ENCODE results near the gene CTDSPL.
A peak's percentile ranks its signal among the peaks of the same experiment; 100 is the strongest.

The CTDSPL gene

DNA sequence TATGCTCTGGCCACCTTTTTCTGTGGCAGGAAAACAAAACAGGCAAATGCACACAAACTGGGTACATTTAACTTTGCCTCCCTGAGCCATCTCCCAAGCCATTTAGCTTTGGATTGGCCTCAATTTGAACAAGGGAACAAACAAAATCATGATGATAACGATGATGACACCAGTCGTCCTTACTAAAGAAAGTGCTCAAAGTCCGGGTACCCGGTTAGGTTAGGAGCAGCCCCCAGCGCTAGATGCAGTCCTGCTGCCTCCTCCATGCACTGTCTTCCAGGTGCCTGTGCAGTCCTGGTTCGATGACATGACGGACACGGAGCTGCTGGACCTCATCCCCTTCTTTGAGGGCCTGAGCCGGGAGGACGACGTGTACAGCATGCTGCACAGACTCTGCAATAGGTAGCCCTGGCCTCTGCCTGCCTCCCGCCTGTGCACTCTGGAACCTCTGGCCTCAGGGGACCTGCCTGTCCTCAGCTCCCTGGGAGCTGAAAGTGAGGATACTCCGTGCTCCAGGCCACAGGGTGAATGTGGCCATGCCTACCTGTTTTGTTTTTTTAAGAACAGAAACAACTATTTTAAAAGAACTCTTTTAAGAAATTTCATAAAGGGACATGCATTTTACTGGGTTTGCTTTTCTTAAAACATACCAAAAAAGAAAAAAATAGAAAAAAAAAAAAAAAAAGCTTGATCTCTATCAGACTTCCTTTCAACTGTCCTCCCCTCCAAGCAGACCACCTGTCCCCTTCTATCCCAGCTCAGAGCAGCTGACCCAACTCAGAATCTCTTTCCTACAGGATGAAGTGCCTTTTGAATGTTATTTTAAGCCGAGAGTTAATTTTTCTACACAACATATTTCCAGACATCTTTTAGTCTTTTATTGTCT lies 119.0 kb downstream of the CTDSPL start:
- H3K4me3 ChIP-seq, result no peak overlapping the region
- no peak overlapping the region for H3K27ac ChIP-seq
- TF ChIP-seq, protein P1, sequence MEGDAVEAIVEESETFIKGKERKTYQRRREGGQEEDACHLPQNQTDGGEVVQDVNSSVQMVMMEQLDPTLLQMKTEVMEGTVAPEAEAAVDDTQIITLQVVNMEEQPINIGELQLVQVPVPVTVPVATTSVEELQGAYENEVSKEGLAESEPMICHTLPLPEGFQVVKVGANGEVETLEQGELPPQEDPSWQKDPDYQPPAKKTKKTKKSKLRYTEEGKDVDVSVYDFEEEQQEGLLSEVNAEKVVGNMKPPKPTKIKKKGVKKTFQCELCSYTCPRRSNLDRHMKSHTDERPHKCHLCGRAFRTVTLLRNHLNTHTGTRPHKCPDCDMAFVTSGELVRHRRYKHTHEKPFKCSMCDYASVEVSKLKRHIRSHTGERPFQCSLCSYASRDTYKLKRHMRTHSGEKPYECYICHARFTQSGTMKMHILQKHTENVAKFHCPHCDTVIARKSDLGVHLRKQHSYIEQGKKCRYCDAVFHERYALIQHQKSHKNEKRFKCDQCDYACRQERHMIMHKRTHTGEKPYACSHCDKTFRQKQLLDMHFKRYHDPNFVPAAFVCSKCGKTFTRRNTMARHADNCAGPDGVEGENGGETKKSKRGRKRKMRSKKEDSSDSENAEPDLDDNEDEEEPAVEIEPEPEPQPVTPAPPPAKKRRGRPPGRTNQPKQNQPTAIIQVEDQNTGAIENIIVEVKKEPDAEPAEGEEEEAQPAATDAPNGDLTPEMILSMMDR (IDR thresholded peaks at IDR 0.05), result no peak
- no peak for DNase-seq
- no peaks in the 10 kb centered on the region for H3K27me3 ChIP-seq
- no peaks in the 10 kb centered on the region for H3K9me3 ChIP-seq
- H3K4me1 ChIP-seq, result no peaks in the 10 kb centered on the region
- peaks cover 42 to 70% (median 49%) of the 10 kb centered on the region in 3 donors for H3K36me3 ChIP-seq
- intact Hi-C loops (cut with DNase I; ENCODE audit: low total_unique reads), result no loop called here

DNA sequence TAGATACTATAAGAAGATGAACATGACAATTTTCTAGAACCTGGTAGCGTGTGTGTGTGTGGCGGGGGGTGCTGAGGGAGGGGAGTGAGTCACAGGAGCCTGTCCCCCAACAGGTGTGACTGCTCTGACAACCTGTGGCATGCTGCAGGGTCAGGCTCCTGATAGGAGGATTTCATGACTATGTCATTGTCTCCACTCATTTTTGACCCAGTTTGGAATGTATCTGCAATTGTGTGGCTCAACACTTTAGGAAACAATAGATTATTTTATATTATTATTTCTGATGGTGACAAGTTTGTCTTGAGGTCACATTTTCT lies 119.6 kb downstream of the CTDSPL start:
- Histone ChIP-seq H3K9me3 (no peaks in the 10 kb centered on the region), H3K27me3 (no peaks in the 10 kb centered on the region), H3K4me3 (no peak overlapping the region), H3K4me1 (no peaks in the 10 kb centered on the region), H3K36me3 (peaks cover 36 to 64% (median 43%) of the 10 kb centered on the region in 3 donors), H3K27ac (no peak overlapping the region)
- DNase-seq, result no peak
- TF ChIP-seq, protein P1 (IDR thresholded peaks at IDR 0.05), result no peak
- intact Hi-C loops (cut with DNase I; ENCODE audit: low total_unique reads), result no loop called here

DNA sequence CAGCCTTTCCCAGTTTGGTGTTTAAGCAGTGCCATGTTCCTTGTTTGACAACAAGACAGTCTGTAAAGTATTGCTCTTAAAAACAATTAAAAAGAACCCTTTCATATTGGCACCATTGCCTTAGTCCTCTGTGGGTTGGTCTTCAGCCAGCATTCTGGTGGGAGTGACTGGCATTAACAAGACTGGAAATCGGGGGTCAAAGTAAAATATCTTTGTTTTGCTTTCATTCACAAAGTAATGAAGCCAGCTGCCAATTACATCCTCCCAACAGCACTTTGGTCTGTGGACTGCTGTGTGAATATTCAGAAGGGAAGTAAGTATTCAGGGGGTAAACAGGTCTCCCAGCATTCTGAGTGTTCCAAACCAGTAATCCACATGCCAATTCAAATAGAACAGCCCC lies 120.7 kb downstream of the CTDSPL start:
- intact Hi-C loops (cut with DNase I; ENCODE audit: low total_unique reads), result no loop called here
- peaks cover 30 to 54% (median 37%) of the 10 kb centered on the region in 3 donors for H3K36me3 ChIP-seq
- no peak overlapping the region for H3K4me3 ChIP-seq
- DNase-seq, result no peak
- peaks cover 0 to 5% (median 0%) of the 10 kb centered on the region in 4 donors for H3K4me1 ChIP-seq
- TF ChIP-seq, protein P1 (IDR thresholded peaks at IDR 0.05), result no peak
- H3K27ac ChIP-seq, result no peak overlapping the region
- no peaks in the 10 kb centered on the region for H3K9me3 ChIP-seq
- H3K27me3 ChIP-seq, result no peaks in the 10 kb centered on the region

DNA sequence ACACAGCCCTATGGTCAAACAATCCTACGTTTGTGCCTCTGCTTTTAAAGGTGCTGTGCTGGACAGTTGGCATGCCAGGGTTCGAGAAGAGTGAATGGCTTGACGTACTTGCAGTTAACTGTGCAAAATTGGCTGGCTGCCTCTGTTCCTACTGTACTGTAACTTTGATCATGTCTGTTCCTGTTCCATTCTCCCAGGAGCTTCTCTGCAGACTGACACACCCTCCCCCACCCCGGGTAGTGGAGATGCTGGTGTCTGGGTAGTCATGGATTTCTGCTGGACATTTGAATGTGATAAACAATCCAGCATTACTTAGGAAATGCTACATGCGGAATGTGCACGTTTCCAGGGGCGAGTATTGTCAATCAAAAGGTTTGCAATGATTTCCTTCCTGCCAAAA lies 122.4 kb downstream of the CTDSPL start:
- intact Hi-C loops (cut with DNase I; ENCODE audit: low total_unique reads), result no loop called here
- peaks cover 0 to 8% (median 0%) of the 10 kb centered on the region in 4 donors for H3K4me1 ChIP-seq
- no peak overlapping the region for H3K4me3 ChIP-seq
- H3K27me3 ChIP-seq, result no peaks in the 10 kb centered on the region
- H3K36me3 ChIP-seq, result peaks cover 30 to 48% (median 37%) of the 10 kb centered on the region in 3 donors
- DNase-seq, result peak in 1 of 2 donors; percentile 42
- TF ChIP-seq, protein P1 (IDR thresholded peaks at IDR 0.05), result no peak
- no peaks in the 10 kb centered on the region for H3K9me3 ChIP-seq
- no peak overlapping the region for H3K27ac ChIP-seq

DNA sequence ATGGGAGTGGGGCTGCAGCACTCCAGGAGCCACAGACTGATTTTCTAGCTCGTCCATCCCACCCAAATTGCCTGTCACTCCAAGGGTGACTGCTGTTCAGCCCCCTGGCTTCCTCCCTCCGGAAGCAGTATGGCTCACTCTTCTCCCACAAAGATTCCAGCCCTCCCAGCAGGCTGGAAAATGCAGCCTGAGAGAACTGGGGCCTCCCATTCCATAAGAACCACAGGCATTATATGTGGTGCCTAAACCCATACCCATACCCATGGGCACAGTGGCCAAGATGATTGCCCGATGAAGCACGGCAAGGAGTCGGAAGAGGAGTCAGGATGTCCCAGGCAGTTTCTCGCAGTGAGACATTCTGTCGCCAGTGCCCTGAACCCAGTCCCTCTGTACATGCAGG lies 122.9 kb downstream of the CTDSPL start:
- Histone ChIP-seq H3K9me3 (no peaks in the 10 kb centered on the region), H3K27ac (no peak overlapping the region), H3K4me3 (no peak overlapping the region), H3K36me3 (peaks cover 30 to 43% (median 37%) of the 10 kb centered on the region in 3 donors), H3K4me1 (peaks cover 0 to 8% (median 0%) of the 10 kb centered on the region in 4 donors), H3K27me3 (no peaks in the 10 kb centered on the region)
- peak in 1 of 2 donors; percentile 35 for DNase-seq
- TF ChIP-seq, protein P1 (IDR thresholded peaks at IDR 0.05), result no peak
- intact Hi-C loops (cut with DNase I; ENCODE audit: low total_unique reads), result no loop called here

Measured in tibial artery (tissue), 4 donors.